GM21447 (cell line): ENCODE results near the gene RIC8B.

Source experiments
- ATAC-seq: cut with Tn5 transposase; IDR thresholded peaks from one replicate; pipeline ENCODE4 v1.9.1; 2021; ENCODE audit not compliant: unreplicated experiment

The RIC8B gene

DNA sequence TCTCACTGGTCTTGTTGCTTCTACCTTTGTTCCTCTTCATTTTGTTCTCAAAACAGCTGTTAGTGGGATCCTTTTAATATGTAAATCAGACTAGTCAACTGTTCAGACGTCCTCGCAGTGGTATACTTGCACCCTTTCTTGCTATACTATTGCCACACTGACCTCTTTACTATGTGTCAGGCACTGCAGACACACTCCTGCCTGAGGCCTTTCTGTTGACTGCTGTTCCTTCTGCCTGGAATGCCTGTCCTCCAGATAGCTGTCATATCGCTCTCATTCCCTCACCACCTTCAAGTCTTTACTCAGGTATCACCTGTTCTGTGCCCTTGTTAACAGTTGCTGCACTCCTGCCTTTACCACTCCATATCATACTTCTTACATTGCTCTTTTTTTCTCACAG, 91.2 kb downstream of the RIC8B start:
- no peak for ATAC-seq

- ATAC-seq: no peak
These were observed 92.1 kb downstream of the RIC8B start for GRCh38 chr12:106866426-106867080.

DNA sequence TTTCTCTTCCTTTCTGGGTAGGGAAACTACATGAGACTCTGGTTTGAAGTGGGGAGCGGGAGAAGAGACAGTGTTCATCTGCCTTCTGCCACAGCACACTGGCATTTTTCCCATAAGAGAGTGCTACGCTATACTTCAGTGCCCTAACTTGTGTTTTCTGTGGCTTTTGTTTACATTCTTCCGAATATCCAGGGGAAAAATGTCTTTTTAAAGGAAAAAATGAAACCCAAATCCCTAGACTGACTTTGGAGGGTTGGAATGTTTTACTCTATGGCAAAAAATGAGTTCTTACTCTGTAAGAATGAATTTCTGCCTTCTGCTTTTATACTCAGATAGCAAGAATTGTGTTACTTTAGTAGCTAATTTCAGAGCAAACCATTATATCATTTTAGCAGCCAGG, 93.2 kb downstream of the RIC8B start:
- ATAC-seq: no peak

- ATAC-seq: no peak
These were observed 94.7 kb downstream of the RIC8B start for GRCh38 chr12:106868982-106869700.

GRCh38 chr12:106870116-106870515, 95.6 kb downstream of the RIC8B start:
- ATAC-seq: no peak

DNA sequence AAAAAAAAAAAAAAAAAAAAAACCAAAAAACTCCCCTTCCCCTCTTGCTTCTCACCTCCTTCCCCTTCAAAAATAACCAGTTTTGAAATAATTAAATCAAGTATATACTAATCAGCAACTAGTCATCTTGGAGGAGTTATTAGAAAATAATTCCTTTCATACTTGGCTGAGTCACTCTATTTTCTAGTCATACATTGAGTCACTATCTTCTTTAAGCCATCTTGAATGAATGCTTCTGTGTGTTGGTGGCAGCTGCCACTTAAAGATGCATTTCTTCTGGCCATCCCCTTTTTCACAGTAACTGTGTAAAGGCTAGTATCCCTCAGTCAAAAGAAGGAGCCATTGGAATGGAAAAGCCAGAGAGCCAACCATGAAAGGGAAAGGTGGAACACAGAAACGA, 97.0 kb downstream of the RIC8B start:
- no peak for ATAC-seq

- ATAC-seq: no peak
These were observed 99.5 kb downstream of the RIC8B start for GRCh38 chr12:106873983-106874382.

DNA sequence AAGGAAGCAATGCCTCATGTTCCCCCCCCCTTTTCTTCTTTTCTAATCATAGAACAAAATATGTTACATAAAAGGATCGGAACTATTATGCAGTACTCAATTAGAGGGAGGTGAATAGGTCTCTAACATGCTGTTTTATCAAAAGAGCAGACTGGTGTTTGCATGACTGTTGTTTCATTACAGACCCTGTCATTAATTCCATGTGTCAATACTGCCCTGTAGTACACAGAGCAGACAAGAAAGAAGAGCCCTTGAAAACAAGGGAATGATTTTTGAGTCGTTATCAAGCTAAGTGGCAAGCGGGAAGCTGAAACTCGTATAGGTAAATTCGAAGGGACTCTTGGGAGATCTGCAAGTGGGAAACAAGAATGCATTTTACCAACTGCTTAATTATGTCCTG, 104.3 kb downstream of the RIC8B start:
- ATAC-seq: no peak

DNA sequence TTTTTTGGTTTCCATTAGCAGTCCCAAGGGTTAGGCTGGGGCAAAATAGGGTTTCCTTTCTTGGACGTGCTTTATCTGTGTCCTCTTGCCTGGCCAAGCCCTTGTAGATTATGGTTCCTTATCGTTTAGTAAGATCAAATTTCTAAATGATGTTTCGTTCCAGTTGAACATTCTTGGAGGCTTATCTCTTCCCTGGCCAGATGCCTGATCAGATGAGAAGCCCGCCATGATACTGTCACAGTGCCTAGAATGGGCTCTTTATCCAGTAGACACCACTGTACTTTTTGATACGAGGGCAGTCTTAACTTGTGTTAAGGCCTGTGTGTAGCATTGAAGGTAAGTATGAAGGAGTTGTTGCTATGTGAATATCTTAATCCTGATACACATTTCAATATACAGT, 105.1 kb downstream of the RIC8B start:
- no peak for ATAC-seq

DNA sequence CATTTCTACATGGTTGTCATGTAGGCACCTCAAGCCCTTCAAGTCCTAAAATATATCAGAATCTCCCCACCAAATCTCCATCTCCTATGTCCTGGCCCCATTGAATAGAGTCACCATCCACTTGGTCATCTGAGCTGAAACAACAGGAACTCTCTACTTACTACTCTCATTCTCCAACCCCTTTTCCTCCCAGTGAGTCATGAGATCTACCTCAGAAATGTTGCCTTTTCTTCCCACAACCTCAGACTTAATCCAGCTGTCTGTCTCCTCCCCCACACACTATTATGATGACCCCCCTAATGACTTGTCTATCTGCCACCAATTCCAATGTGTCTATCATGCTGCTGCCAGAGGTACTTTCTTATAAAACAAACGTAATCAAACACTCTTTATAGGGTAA, 108.9 kb downstream of the RIC8B start:
- no peak for ATAC-seq

DNA sequence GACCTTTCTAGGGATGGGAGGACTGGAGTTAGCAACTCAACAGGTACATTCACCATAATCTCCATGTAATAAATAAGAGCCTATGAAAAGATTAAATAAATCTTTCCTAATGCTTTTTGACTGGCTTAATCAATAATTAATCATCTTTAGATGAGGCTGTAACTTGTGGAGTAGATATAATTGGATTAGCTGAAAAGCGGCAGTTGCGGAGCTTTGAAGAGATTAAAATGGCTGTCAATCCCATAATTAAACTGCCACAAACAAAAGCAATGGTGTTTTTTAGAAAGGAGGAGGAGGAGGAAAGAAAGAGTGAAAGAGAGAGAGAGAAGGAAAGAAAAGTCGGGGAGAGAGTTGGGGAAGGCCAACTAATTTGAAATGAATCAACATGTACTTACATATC, 110.5 kb downstream of the RIC8B start:
- ATAC-seq: no peak

- ATAC-seq: no peak
These were observed 111.2 kb downstream of the RIC8B start for GRCh38 chr12:106885541-106886249.

- ATAC-seq: no peak
These were observed 112.5 kb downstream of the RIC8B start for GRCh38 chr12:106886932-106887331.

DNA sequence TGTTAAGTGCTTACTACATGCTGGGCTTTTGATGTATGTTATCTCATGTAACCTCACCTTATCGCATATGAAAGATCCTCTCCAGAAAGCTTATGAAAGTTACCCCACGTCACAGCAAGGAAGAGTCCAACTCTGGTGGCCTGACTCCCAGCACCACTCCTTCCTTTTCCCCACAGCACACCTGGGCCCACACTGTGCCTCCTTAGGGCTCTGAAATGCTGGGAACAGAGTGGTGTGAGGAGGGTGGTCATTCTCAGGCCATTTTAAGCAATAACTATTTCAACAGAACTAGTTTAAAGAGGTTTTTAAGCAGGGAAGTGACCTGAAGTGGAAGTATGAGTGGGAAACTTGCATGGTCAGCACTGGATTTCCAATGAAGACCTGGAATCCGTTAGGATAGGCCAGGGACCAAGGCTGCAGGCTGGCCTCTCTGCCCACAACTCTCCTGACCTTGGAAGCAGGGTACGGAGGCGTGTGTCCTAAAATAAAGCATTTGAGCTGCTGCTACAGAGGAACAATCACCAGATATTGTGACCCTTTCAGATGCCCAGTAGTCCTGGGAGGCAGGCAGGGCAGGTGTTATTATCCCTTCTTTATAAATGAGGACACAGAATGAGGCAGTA, 114.0 kb downstream of the RIC8B start:
- no peak for ATAC-seq

DNA sequence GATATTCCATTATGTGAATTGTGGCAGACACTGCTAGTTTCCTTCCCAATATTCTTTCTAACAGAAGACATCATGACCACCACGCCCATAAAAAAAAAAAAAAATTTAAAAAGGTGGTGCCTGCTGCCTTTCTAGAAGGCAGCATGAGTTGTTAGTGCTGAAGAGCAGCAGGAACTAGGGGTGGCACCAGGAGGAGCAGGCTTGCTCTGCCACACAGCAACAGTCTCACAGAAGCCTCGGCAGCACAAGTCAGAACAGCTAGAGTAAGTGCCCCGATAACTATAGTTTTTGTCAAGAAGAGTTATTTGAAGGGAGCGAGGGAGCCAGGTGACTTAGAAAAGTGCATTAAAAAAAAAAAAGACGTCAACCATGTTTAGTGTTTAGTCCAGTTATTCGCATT, 114.8 kb downstream of the RIC8B start:
- ATAC-seq: no peak

- no peak for ATAC-seq
These were observed 115.6 kb downstream of the RIC8B start for GRCh38 chr12:106889950-106890626.

DNA sequence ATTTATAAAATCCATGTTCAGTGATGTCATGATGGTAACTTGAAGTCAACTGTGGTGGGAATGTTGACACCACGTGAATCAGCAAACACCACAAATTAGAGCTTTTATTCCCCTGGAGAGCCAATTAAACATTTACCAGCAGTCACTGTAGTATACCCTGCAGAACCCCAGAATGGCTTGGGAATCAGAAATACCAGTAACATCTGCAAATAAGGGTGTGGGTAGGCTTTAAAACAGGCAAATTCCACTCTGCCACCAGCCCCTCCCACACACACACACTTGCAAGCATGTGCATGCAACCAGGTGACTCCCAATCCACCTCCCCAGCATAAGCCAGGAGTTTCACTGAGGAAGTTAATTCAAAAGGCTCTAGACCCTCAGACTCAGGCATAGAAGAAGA, 117.6 kb downstream of the RIC8B start:
- no peak for ATAC-seq

- ATAC-seq: no peak
These were observed 119.0 kb downstream of the RIC8B start for GRCh38 chr12:106893451-106893850.

GRCh38 chr12:106894774-106895173, 120.3 kb downstream of the RIC8B start:
- no peak for ATAC-seq

DNA sequence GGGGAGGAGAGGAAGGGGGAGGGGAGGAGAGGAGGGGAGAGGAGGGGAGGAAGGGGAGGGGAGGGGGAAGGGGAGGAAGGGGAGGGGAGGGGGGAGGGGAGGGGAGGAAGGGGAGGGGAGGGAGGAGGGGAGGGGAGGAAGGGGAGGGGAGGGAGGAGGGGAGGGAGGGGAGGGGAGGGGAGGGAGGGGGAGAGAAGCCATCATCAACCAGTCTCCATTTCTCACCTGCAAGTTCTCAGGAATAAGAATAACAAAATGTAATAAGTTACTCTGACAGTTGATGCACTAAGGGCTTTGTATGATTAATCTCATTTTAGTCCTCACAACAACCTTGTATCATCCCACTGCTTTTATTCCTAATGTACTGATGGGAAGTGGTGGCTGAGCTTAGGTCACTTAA, 122.1 kb downstream of the RIC8B start:
- no peak for ATAC-seq

DNA sequence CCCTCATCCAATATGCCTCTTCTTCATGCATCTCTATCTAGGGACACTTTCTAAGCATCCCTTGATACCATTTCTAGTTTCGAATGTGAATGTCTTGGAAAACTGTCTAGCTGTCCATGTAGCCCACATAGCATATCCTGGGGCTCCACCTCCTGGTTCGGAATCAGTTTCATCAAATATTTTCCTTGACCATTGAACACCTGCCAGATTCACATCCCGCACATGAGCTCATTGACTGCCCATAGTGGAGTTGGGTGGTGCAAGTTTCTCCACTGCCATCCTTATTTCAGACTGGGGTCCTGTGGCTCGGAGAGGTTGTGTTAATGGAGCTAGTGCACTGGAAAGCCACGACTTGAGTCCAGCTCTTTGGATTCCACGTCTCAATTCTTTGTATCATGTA, 122.6 kb downstream of the RIC8B start:
- ATAC-seq: no peak
